CD14-positive monocyte (primary cell): ENCODE results near the gene PTK7. TPM values are rescaled to one million over a fixed set of nuclear protein-coding genes. Genes with fewer than 3 reads are reported as not detected.

Source experiments
- DNase-seq, 3 donors: peaks; one replicate each; pipeline ENCODE4 v3.0.0-alpha.2; 2011 to 2022
- H2AFZ ChIP-seq: 2 replicates; pipeline ENCODE4 v1.6.0; 2012; ENCODE audit warnings: mild to moderate bottlenecking, low read depth, low read length, inconsistent platforms; ENCODE audit not compliant: insufficient read depth, poor library complexity, severe bottlenecking
- H3K27ac ChIP-seq, 2 donors: 1 replicate in 1 of 2; 2 replicates in 1 of 2; pipeline ENCODE4 v1.5.1; 2012 to 2013; ENCODE audit warnings: low read length in 2 of 2, control low read depth in 1 of 2, inconsistent platforms in 1 of 2, low read depth in 1 of 2, mild to moderate bottlenecking in 1 of 2
- H3K27me3 ChIP-seq, 2 donors: one replicate each; pipeline versions ENCODE4 v1.6.0 to v1.6.1; 2011 to 2013; ENCODE audit warnings: low read length in 2 of 2; ENCODE audit not compliant: control insufficient read depth in 2 of 2, insufficient read depth in 2 of 2
- H3K36me3 ChIP-seq, 2 donors: replicated peaks in 1 of 2; 1 replicate in 1 of 2; 2 replicates in 1 of 2; pipeline versions ENCODE4 v1.5.1 to v1.6.1; 2012 to 2013; ENCODE audit warnings: low read length in 2 of 2, control low read depth in 1 of 2, inconsistent platforms in 1 of 2, mild to moderate bottlenecking in 1 of 2; ENCODE audit not compliant: insufficient read depth in 2 of 2, control insufficient read depth in 1 of 2
- H3K4me1 ChIP-seq, 2 donors: 1 replicate in 1 of 2; 2 replicates in 1 of 2; pipeline versions ENCODE4 v1.5.1 to v1.6.1; 2012 to 2013; ENCODE audit warnings: low read length in 2 of 2, control low read depth in 1 of 2, inconsistent platforms in 1 of 2, mild to moderate bottlenecking in 1 of 2, moderate library complexity in 1 of 2; ENCODE audit not compliant: insufficient read depth in 2 of 2, control insufficient read depth in 1 of 2
- H3K4me2 ChIP-seq: replicated peaks from 2 replicates; pipeline ENCODE3; 2012; ENCODE audit warnings: low read length, moderate library complexity, mild to moderate bottlenecking; ENCODE audit not compliant: poor library complexity, severe bottlenecking; ENCODE audit errors: extremely low read depth
- H3K4me3 ChIP-seq, 3 experiments: fragments of 200-600 bp in 1 of 3; sonication (generic) in 1 of 3; replicated peaks in 1 of 3; 1 replicate in 2 of 3; 2 replicates in 1 of 3; pipeline ENCODE4 v1.5.1; 2011 to 2013; ENCODE audit warnings: low read length in 3 of 3, mild to moderate bottlenecking in 3 of 3, control low read depth in 2 of 3, low read depth in 2 of 3, inconsistent platforms in 1 of 3, moderate library complexity in 1 of 3
- H3K79me2 ChIP-seq: 2 replicates; pipeline ENCODE4 v1.6.0; 2012; ENCODE audit warnings: mild to moderate bottlenecking, control low read depth, inconsistent platforms, low read length, moderate library complexity; ENCODE audit not compliant: insufficient read depth
- H3K9ac ChIP-seq: 2 replicates; pipeline ENCODE4 v1.6.0; 2017; ENCODE audit warnings: low read length, mild to moderate bottlenecking; ENCODE audit not compliant: insufficient read depth, poor library complexity, severe bottlenecking
- H3K9me3 ChIP-seq, 2 donors: replicated peaks in 1 of 2; 1 replicate in 1 of 2; 2 replicates in 1 of 2; pipeline versions ENCODE4 v1.5.1 to v1.6.1; 2012 to 2013; ENCODE audit warnings: low read length in 2 of 2, control low read depth in 1 of 2; ENCODE audit not compliant: control insufficient read depth in 1 of 2, insufficient read depth in 1 of 2
- H4K20me1 ChIP-seq: 2 replicates; pipeline ENCODE4 v1.6.0; 2012; ENCODE audit warnings: mild to moderate bottlenecking, low read length, control low read depth, moderate library complexity; ENCODE audit not compliant: insufficient read depth
- H3K27ac Mint-ChIP-seq, 7 donors: one replicate each; pipeline ENCODE4 v1.8.0; 2020; ENCODE audit warnings: mild to moderate bottlenecking in 7 of 7, mixed read lengths in 7 of 7, moderate library complexity in 6 of 7, inconsistent platforms in 2 of 7
- H3K27me3 Mint-ChIP-seq, 3 donors: one replicate each; pipeline ENCODE4 v1.8.0; 2021 to 2022; ENCODE audit warnings: low read depth in 3 of 3, mild to moderate bottlenecking in 3 of 3, mixed read lengths in 3 of 3, moderate library complexity in 3 of 3, inconsistent platforms in 1 of 3
- H3K36me3 Mint-ChIP-seq, 2 donors: one replicate each; pipeline ENCODE4 v1.8.0; 2020; ENCODE audit warnings: mixed read lengths in 2 of 2, inconsistent platforms in 1 of 2, mild to moderate bottlenecking in 1 of 2
- H3K4me1 Mint-ChIP-seq: one replicate; pipeline ENCODE4 v1.8.0; 2020; ENCODE audit warnings: mild to moderate bottlenecking, mixed read lengths
- H3K4me3 Mint-ChIP-seq, 2 donors: one replicate each; pipeline ENCODE4 v1.8.0; 2020; ENCODE audit warnings: mild to moderate bottlenecking in 2 of 2, mixed read lengths in 2 of 2, moderate library complexity in 1 of 2
- H3K9me3 Mint-ChIP-seq, 7 donors: one replicate each; pipeline ENCODE4 v1.8.0; 2020 to 2022; ENCODE audit warnings: mixed read lengths in 7 of 7, mild to moderate bottlenecking in 6 of 7, moderate library complexity in 6 of 7, inconsistent platforms in 2 of 7
- WGBS: methylation state at CpG from one replicate; pipeline ENCODE4 v1.1.5; 2013; ENCODE audit warnings: missing lambda C conversion rate; ENCODE audit not compliant: insufficient coverage; 5-methylcytosine and 5-hydroxymethylcytosine counted together
- intact Hi-C, 2 donors: fragments of 100-400 bp; cut with micrococcal nuclease; formaldehyde crosslinking; loops; one replicate each; pipeline versions ENCODE4 v1.15.0 to v1.15.1; 2023
- polyA plus RNA-seq, 3 donors: library from polyadenylated mRNA; depleted of rRNA in 1 of 3; unstranded in 2 of 3; stranded (reverse) in 1 of 3; fragments of 300-500 nt in 2 of 3; fragments of >200 nt in 1 of 3; fragmentation: Illumina TruSeq in 2 of 3; gene quantifications; 1 replicate in 2 of 3; 2 replicates in 1 of 3; pipeline ENCODE4 v1.2.3, GENCODE V29; 2012 to 2021
- TF ChIP-seq, protein P1 (sequence below): fragments of 200-600 bp; IDR thresholded peaks from one replicate; pipeline ENCODE4 v1.8.0; 2022; ENCODE audit warnings: antibody characterized with exemption, mild to moderate bottlenecking

PTK7 gene
- polyA plus RNA-seq, 3 donors = 0.19 TPM; not detected in 2

DNA sequence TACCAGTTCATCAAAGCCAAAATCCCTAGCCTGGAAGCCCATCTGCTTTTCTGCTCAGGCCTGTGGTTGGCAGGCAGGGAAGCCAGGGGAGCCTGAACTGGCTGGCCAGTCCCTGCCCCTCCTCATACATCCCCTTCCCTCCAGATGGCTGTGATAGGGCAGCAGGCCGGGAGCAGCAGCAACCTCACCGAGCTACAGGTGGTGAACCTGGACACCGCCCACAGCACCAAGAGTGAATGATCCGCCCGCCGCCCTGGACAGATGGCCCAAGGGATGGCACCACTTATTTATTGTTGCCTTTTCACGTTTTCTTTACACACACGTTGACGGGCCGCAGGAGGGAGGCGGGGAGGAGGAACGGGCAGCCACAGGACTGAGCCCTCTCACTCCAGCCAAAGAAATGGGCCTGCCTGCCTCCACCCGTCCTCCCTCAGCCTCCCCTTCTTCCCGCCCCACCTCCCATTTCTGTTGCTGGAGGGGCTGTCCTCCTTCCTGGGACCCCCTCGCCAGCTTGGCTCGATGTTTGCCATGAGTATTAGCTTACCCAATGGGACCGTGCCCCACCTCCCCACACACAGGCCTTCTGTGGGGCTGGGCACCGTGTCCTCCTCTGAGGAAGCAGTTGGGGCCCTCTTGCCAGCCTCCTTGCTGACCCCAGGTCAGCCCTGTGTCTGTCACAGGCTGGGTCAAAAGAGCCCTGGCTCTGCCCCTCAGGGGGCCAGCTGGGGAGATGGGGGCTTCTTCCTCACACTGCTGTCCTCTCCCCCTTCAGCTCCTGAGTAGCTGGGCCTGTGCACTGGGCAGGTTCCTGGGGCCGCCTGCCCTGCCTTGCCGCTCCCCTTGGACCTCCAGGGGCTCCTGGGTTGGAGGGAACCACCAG, 103.1 kb downstream of the PTK7 start:
- intact Hi-C loops = loop anchor here in 1 of 2 donors (10.0 kb wide), 4 partner anchors 66 to 434 kb away; partner anchors contain the start of genes CUL7, KLC4, LRRC73 and MRPL2
- TF ChIP-seq, protein P1, sequence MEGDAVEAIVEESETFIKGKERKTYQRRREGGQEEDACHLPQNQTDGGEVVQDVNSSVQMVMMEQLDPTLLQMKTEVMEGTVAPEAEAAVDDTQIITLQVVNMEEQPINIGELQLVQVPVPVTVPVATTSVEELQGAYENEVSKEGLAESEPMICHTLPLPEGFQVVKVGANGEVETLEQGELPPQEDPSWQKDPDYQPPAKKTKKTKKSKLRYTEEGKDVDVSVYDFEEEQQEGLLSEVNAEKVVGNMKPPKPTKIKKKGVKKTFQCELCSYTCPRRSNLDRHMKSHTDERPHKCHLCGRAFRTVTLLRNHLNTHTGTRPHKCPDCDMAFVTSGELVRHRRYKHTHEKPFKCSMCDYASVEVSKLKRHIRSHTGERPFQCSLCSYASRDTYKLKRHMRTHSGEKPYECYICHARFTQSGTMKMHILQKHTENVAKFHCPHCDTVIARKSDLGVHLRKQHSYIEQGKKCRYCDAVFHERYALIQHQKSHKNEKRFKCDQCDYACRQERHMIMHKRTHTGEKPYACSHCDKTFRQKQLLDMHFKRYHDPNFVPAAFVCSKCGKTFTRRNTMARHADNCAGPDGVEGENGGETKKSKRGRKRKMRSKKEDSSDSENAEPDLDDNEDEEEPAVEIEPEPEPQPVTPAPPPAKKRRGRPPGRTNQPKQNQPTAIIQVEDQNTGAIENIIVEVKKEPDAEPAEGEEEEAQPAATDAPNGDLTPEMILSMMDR = no peak
- H4K20me1 ChIP-seq = peaks cover 21% of the 10 kb centered on the region
- Mint-ChIP-seq H3K27me3 (peaks cover 0 to 2% (median 0%) of the 10 kb centered on the region in 3 donors), H3K27ac (peak overlapping the region in 4 of 7 donors; percentile 5 to 73 (median 32)), H3K4me1 (peaks cover 41% of the 10 kb centered on the region), H3K9me3 (no peaks in the 10 kb centered on the region), H3K36me3 (peaks cover 43 to 52% of the 10 kb centered on the region in 2 donors), H3K4me3 (no peak overlapping the region)
- H3K4me3 ChIP-seq = no peak overlapping the region
- DNase-seq = no peak
- peaks cover 30 to 53% of the 10 kb centered on the region in 2 donors for H3K36me3 ChIP-seq
- no peak overlapping the region for H3K4me2 ChIP-seq
- H3K9me3 ChIP-seq = no peaks in the 10 kb centered on the region
- peaks cover 19% of the 10 kb centered on the region for H3K79me2 ChIP-seq
- WGBS = 97% methylated on average over 16 of the region's 20 CpGs
- no peaks in the 10 kb centered on the region for H3K27me3 ChIP-seq
- H3K4me1 ChIP-seq = peaks cover 31 to 41% of the 10 kb centered on the region in 2 donors
- H3K27ac ChIP-seq = peak overlapping the region in 1 of 2 donors; percentile 31
- no peak overlapping the region for H3K9ac ChIP-seq
- H2AFZ ChIP-seq = no peak overlapping the region

DNA sequence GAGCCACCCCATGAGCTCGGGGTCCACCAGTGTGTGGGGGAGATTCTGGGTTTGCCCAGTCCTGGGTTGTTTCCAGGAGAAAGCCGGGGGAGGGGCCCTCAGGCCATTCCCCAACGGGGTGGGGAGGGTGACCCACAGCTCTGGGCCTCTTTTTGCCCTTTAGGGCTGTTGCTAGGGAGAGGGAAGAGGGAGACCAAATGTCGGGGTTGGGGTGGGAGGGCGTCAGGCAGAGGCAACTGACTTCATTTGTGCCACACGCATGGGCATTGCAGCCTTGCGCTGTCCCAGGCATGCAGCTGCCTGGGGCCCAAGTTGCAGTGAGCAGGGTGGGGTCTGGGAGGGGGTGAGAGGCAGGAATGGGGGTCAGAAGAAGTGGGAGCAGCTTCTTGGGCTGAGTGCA, 103.9 kb downstream of the PTK7 start:
- no peak overlapping the region for H3K9ac ChIP-seq
- H3K4me1 Mint-ChIP-seq = peaks cover 40% of the 10 kb centered on the region

More for the DNA sequence above, 103.9 kb downstream of the PTK7 start:
- 91% methylated on average over 6 of the region's 7 CpGs for WGBS
- Mint-ChIP-seq H3K27ac (peak overlapping the region in 1 of 7 donors; percentile 54), H3K4me3 (no peak overlapping the region), H3K36me3 (peaks cover 48 to 60% of the 10 kb centered on the region in 2 donors), H3K9me3 (no peaks in the 10 kb centered on the region), H3K27me3 (peaks cover 0 to 2% (median 0%) of the 10 kb centered on the region in 3 donors)
- Histone ChIP-seq H3K27ac (no peak overlapping the region), H3K9me3 (no peaks in the 10 kb centered on the region), H3K79me2 (peaks cover 19% of the 10 kb centered on the region), H3K4me3 (no peak overlapping the region), H4K20me1 (peaks cover 21% of the 10 kb centered on the region), H3K27me3 (no peaks in the 10 kb centered on the region), H3K4me2 (no peak overlapping the region), H2AFZ (no peak overlapping the region), H3K4me1 (peaks cover 25 to 34% of the 10 kb centered on the region in 2 donors), H3K36me3 (peaks cover 37 to 62% of the 10 kb centered on the region in 2 donors)
- TF ChIP-seq, protein P1 = no peak
- intact Hi-C loops = no loop called here
- DNase-seq = no peak
